ENCODE measurements around the gene HBZ.
"Not testable (repeated sequence)": the region's sequence is repeated elsewhere in the genome, so short reads cannot be mapped to it uniquely, and the experiment has no call there.

The HBZ gene

GRCh38 chr16:152141-153128 lies at the start of gene HBZ:
Gene HBZ (plus strand): TSS chr16:152644. CDS start chr16:152910, 266 bp downstream.
- in situ Hi-C loops (cut with MboI; ENCODE audit: low sequenced_read_pairs), result no loop called here

GRCh38 chr16:104355-104754 lies 48.1 kb upstream of the HBZ start:
- in situ Hi-C loops (cut with MboI; ENCODE audit: low sequenced_read_pairs), result no loop called here

GRCh38 chr16:104928-105327 lies 47.5 kb upstream of the HBZ start:
- in situ Hi-C loops (cut with MboI; ENCODE audit: low sequenced_read_pairs), result no loop called here

GRCh38 chr16:105521-105920 lies 46.9 kb upstream of the HBZ start:
- in situ Hi-C loops (cut with MboI; ENCODE audit: low sequenced_read_pairs), result no loop called here

- in situ Hi-C loops (cut with MboI; ENCODE audit: low sequenced_read_pairs), result no loop called here
These were observed 45.7 kb upstream of the HBZ start for GRCh38 chr16:106623-107324.

GRCh38 chr16:112153-112840 lies 40.1 kb upstream of the HBZ start:
- in situ Hi-C loops (cut with MboI; ENCODE audit: low sequenced_read_pairs), result no loop called here

GRCh38 chr16:114327-114726 lies 38.1 kb upstream of the HBZ start:
- in situ Hi-C loops (cut with MboI; ENCODE audit: low sequenced_read_pairs), result no loop called here

GRCh38 chr16:116015-116414 lies 36.4 kb upstream of the HBZ start:
- in situ Hi-C loops (cut with MboI; ENCODE audit: low sequenced_read_pairs), result loop anchor here (5.0 kb wide), 1 partner anchor 66 kb away; the partner anchor contains the start of gene HBQ1

- in situ Hi-C loops (cut with MboI; ENCODE audit: low sequenced_read_pairs), result loop anchor here (5.0 kb wide), 1 partner anchor 65 kb away; the partner anchor contains the start of gene HBQ1
These were observed 34.8 kb upstream of the HBZ start for GRCh38 chr16:117379-118365.

GRCh38 chr16:118857-119256 lies 33.6 kb upstream of the HBZ start:
- in situ Hi-C loops (cut with MboI; ENCODE audit: low sequenced_read_pairs), result loop anchor here (5.0 kb wide), 1 partner anchor 63 kb away; the partner anchor contains the start of gene HBQ1

GRCh38 chr16:119295-119694 lies 33.1 kb upstream of the HBZ start:
- in situ Hi-C loops (cut with MboI; ENCODE audit: low sequenced_read_pairs), result loop anchor here (5.0 kb wide), 1 partner anchor 63 kb away; the partner anchor contains the start of gene HBQ1

- in situ Hi-C loops (cut with MboI; ENCODE audit: low sequenced_read_pairs), result loop anchor here (5.0 kb wide), 1 partner anchor 62 kb away; the partner anchor contains the start of gene HBQ1
These were observed 32.5 kb upstream of the HBZ start for GRCh38 chr16:119835-120491.

- in situ Hi-C loops (cut with MboI; ENCODE audit: low sequenced_read_pairs), result no loop called here
These were observed 31.7 kb upstream of the HBZ start for GRCh38 chr16:120756-121155.

GRCh38 chr16:122361-122760 lies 30.1 kb upstream of the HBZ start:
- in situ Hi-C loops (cut with MboI; ENCODE audit: low sequenced_read_pairs), result no loop called here

- in situ Hi-C loops (cut with MboI; ENCODE audit: low sequenced_read_pairs), result not testable (repeated sequence)
These were observed 28.7 kb upstream of the HBZ start for GRCh38 chr16:123558-124350.

- in situ Hi-C loops (cut with MboI; ENCODE audit: low sequenced_read_pairs), result no loop called here
These were observed 27.4 kb upstream of the HBZ start for GRCh38 chr16:125011-125410.

- in situ Hi-C loops (cut with MboI; ENCODE audit: low sequenced_read_pairs), result no loop called here
These were observed 23.4 kb upstream of the HBZ start for GRCh38 chr16:129075-129474.

GRCh38 chr16:130533-131173 lies 21.8 kb upstream of the HBZ start:
- in situ Hi-C loops (cut with MboI; ENCODE audit: low sequenced_read_pairs), result no loop called here
